HEK293 (cell line): ENCODE measurements around the gene MANF.

Experiments
- CTCF ChIA-PET: fragments of 350-600 bp; formaldehyde crosslinking; extraction: SDS; loops from one replicate; lab custom pipeline; 2021; ENCODE audit warnings: antibody characterized with exemption; lab: Yijun Ruan, JAX
- POLR2A ChIA-PET: fragments of 300-600 bp; formaldehyde crosslinking; extraction: SDS; loops from one replicate; lab custom pipeline; 2020; ENCODE audit warnings: antibody characterized with exemption, inconsistent platforms; lab: Yijun Ruan, JAX
- H3K27ac ChIP-seq: fragments of 200-500 bp; sonication (Bioruptor generic); 2 replicates; pipeline ENCODE4 v1.5.1; 2014; ENCODE audit warnings: low read depth, low read length, control low read depth, inconsistent platforms; ENCODE audit errors: extremely low read depth
- H3K36me3 ChIP-seq, 2 experiments: fragments of 200-500 bp in 1 of 2; sonication (Bioruptor generic) in 1 of 2; 1 replicate in 1 of 2; 2 replicates in 1 of 2; pipeline ENCODE4 v1.5.1; 2014 to 2017; ENCODE audit warnings: inconsistent platforms in 2 of 2, low read length in 2 of 2; ENCODE audit not compliant: control insufficient read depth in 2 of 2, insufficient read depth in 1 of 2
- H3K4me1 ChIP-seq: fragments of 200-500 bp; sonication (Bioruptor generic); 2 replicates; pipeline ENCODE4 v1.5.1; 2014; ENCODE audit warnings: mild to moderate bottlenecking, low read length, inconsistent platforms; ENCODE audit not compliant: control insufficient read depth, insufficient read depth
- H3K4me3 ChIP-seq: 2 replicates; pipeline ENCODE4 v1.5.1; 2011; ENCODE audit warnings: low read depth, mild to moderate bottlenecking, control low read depth, low read length, moderate library complexity
- H3K9me3 ChIP-seq: fragments of 200-500 bp; sonication (Bioruptor generic); 2 replicates; pipeline ENCODE4 v1.5.1; 2014; ENCODE audit warnings: low read depth, low read length, inconsistent platforms; ENCODE audit not compliant: control insufficient read depth, insufficient read depth
- ZBTB17 ChIP-seq: fragments of 450-650 bp; formaldehyde crosslinking; IDR thresholded peaks from 2 replicates; pipeline ENCODE4 v1.5.1; 2016; ENCODE audit warnings: missing biosample characterization, missing genetic modification characterization
- ZNF10 ChIP-seq: fragments of 450-650 bp; formaldehyde crosslinking; IDR thresholded peaks from 2 replicates; pipeline ENCODE4 v1.5.1; 2017; ENCODE audit warnings: missing biosample characterization, missing genetic modification characterization
- ZNF133 ChIP-seq: fragments of 450-650 bp; formaldehyde crosslinking; IDR thresholded peaks from 2 replicates; pipeline ENCODE4 v1.5.1; 2016; ENCODE audit warnings: missing biosample characterization, missing genetic modification characterization
- ZNF292 ChIP-seq: fragments of 450-650 bp; formaldehyde crosslinking; IDR thresholded peaks from 2 replicates; pipeline ENCODE4 v1.5.1; 2016; ENCODE audit warnings: low read depth, missing biosample characterization, missing genetic modification characterization, borderline replicate concordance
- ZNF341 ChIP-seq: fragments of 450-650 bp; formaldehyde crosslinking; IDR thresholded peaks from 2 replicates; pipeline ENCODE4; 2016; ENCODE audit warnings: low read depth, missing biosample characterization, missing genetic modification characterization
- ZNF426 ChIP-seq: fragments of 450-650 bp; formaldehyde crosslinking; IDR thresholded peaks from 2 replicates; pipeline ENCODE4 v1.5.1; 2017; ENCODE audit warnings: missing biosample characterization, missing genetic modification characterization, mild to moderate bottlenecking, inconsistent platforms, moderate library complexity
- ZNF48 ChIP-seq: fragments of 450-650 bp; formaldehyde crosslinking; IDR thresholded peaks from 2 replicates; pipeline ENCODE4 v1.5.1; 2016; ENCODE audit warnings: missing biosample characterization, missing genetic modification characterization
- ZNF529 ChIP-seq: fragments of 450-650 bp; formaldehyde crosslinking; IDR thresholded peaks from 2 replicates; pipeline ENCODE4 v1.5.1; 2017; ENCODE audit warnings: missing genetic modification characterization, missing biosample characterization; ENCODE audit not compliant: insufficient replicate concordance
- ZNF785 ChIP-seq: fragments of 450-650 bp; formaldehyde crosslinking; IDR thresholded peaks from 2 replicates; pipeline ENCODE4 v1.5.1; 2016; ENCODE audit warnings: missing biosample characterization, missing genetic modification characterization
- ZSCAN23 ChIP-seq: fragments of 450-650 bp; formaldehyde crosslinking; IDR thresholded peaks from 2 replicates; pipeline ENCODE4 v1.5.1; 2016; ENCODE audit warnings: missing biosample characterization, missing genetic modification characterization
- TF ChIP-seq, protein P1 (sequence below): fragments of 450-650 bp; formaldehyde crosslinking; optimal IDR thresholded peaks from 2 replicates; pipeline ENCODE3; 2016; ENCODE audit warnings: missing biosample characterization, mild to moderate bottlenecking, missing genetic modification characterization
- TF ChIP-seq, protein P2 (sequence below): fragments of 450-650 bp; formaldehyde crosslinking; IDR thresholded peaks from 2 replicates; pipeline ENCODE4 v1.5.1; 2016; ENCODE audit warnings: missing biosample characterization, missing genetic modification characterization, borderline replicate concordance
- TF ChIP-seq, protein P3 (sequence below): fragments of 450-650 bp; formaldehyde crosslinking; IDR thresholded peaks from 2 replicates; pipeline ENCODE4 v1.5.1; 2016; ENCODE audit warnings: missing biosample characterization, missing genetic modification characterization, low read depth
- TF ChIP-seq, protein P4 (sequence below): fragments of 450-650 bp; formaldehyde crosslinking; IDR thresholded peaks from 2 replicates; pipeline ENCODE4 v1.5.1; 2016; ENCODE audit warnings: missing biosample characterization, missing genetic modification characterization
- TF ChIP-seq, protein P5 (sequence below): fragments of 450-650 bp; formaldehyde crosslinking; IDR thresholded peaks from 2 replicates; pipeline ENCODE4 v1.5.1; 2016; ENCODE audit warnings: missing biosample characterization, missing genetic modification characterization
- TF ChIP-seq, protein P6 (sequence below): fragments of 450-650 bp; formaldehyde crosslinking; IDR thresholded peaks from 2 replicates; pipeline ENCODE4 v1.5.1; 2016; ENCODE audit warnings: missing biosample characterization, missing genetic modification characterization

Gene MANF

DNA sequence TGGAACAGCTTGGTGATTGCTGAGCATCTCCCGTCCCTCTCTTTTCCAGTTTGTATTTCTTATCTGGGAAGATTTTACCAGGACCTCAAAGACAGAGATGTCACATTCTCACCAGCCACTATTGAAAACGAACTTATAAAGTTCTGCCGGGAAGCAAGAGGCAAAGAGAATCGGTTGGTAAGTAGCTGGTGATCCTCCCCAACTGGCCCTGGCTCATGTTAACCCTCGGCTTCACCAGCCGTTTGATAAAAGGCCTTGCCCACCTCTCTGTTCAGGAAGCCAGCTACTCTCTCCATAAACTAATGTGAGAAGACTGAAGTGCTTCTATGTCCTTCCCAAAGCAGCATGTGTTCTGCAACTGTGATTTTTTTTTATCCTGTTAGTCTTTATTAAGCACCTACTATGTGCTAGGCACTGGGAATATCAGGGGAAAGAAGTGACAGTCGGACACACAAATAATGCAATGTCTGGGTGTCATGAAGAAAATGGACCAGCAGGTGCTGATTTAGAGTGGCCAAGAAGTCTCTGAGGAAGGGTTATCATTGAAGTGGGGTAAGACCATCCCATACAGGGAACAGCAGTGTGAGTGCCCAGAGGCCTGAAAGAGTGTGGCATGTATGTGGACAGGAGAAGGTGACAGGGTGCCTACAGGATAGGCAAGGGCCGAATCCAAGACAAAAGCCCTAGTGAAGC lies 1.2 kb downstream of the MANF start (continued):
- TF ChIP-seq ZNF48 (tag by site-specific recombination) (no peak), ZBTB17 (tag by site-specific recombination) (no peak), ZNF426 (tag by site-specific recombination) (no peak), ZNF529 (tag by site-specific recombination) (no peak), ZNF10 (tag by site-specific recombination) (no peak), ZNF341 (tag by site-specific recombination) (no peak), ZNF292 (tag by site-specific recombination) (no peak)
- TF ChIP-seq, protein P1, sequence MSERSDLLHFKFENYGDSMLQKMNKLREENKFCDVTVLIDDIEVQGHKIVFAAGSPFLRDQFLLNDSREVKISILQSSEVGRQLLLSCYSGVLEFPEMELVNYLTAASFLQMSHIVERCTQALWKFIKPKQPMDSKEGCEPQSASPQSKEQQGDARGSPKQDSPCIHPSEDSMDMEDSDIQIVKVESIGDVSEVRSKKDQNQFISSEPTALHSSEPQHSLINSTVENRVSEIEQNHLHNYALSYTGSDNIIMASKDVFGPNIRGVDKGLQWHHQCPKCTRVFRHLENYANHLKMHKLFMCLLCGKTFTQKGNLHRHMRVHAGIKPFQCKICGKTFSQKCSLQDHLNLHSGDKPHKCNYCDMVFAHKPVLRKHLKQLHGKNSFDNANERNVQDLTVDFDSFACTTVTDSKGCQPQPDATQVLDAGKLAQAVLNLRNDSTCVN, result no peak
- TF ChIP-seq, protein P2, sequence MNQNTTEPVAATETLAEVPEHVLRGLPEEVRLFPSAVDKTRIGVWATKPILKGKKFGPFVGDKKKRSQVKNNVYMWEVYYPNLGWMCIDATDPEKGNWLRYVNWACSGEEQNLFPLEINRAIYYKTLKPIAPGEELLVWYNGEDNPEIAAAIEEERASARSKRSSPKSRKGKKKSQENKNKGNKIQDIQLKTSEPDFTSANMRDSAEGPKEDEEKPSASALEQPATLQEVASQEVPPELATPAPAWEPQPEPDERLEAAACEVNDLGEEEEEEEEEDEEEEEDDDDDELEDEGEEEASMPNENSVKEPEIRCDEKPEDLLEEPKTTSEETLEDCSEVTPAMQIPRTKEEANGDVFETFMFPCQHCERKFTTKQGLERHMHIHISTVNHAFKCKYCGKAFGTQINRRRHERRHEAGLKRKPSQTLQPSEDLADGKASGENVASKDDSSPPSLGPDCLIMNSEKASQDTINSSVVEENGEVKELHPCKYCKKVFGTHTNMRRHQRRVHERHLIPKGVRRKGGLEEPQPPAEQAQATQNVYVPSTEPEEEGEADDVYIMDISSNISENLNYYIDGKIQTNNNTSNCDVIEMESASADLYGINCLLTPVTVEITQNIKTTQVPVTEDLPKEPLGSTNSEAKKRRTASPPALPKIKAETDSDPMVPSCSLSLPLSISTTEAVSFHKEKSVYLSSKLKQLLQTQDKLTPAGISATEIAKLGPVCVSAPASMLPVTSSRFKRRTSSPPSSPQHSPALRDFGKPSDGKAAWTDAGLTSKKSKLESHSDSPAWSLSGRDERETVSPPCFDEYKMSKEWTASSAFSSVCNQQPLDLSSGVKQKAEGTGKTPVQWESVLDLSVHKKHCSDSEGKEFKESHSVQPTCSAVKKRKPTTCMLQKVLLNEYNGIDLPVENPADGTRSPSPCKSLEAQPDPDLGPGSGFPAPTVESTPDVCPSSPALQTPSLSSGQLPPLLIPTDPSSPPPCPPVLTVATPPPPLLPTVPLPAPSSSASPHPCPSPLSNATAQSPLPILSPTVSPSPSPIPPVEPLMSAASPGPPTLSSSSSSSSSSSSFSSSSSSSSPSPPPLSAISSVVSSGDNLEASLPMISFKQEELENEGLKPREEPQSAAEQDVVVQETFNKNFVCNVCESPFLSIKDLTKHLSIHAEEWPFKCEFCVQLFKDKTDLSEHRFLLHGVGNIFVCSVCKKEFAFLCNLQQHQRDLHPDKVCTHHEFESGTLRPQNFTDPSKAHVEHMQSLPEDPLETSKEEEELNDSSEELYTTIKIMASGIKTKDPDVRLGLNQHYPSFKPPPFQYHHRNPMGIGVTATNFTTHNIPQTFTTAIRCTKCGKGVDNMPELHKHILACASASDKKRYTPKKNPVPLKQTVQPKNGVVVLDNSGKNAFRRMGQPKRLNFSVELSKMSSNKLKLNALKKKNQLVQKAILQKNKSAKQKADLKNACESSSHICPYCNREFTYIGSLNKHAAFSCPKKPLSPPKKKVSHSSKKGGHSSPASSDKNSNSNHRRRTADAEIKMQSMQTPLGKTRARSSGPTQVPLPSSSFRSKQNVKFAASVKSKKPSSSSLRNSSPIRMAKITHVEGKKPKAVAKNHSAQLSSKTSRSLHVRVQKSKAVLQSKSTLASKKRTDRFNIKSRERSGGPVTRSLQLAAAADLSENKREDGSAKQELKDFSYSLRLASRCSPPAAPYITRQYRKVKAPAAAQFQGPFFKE (tag by site-specific recombination), result no peak
- TF ChIP-seq, protein P3, sequence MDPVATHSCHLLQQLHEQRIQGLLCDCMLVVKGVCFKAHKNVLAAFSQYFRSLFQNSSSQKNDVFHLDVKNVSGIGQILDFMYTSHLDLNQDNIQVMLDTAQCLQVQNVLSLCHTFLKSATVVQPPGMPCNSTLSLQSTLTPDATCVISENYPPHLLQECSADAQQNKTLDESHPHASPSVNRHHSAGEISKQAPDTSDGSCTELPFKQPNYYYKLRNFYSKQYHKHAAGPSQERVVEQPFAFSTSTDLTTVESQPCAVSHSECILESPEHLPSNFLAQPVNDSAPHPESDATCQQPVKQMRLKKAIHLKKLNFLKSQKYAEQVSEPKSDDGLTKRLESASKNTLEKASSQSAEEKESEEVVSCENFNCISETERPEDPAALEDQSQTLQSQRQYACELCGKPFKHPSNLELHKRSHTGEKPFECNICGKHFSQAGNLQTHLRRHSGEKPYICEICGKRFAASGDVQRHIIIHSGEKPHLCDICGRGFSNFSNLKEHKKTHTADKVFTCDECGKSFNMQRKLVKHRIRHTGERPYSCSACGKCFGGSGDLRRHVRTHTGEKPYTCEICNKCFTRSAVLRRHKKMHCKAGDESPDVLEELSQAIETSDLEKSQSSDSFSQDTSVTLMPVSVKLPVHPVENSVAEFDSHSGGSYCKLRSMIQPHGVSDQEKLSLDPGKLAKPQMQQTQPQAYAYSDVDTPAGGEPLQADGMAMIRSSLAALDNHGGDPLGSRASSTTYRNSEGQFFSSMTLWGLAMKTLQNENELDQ (tag by site-specific recombination), result no peak
- TF ChIP-seq, protein P4, sequence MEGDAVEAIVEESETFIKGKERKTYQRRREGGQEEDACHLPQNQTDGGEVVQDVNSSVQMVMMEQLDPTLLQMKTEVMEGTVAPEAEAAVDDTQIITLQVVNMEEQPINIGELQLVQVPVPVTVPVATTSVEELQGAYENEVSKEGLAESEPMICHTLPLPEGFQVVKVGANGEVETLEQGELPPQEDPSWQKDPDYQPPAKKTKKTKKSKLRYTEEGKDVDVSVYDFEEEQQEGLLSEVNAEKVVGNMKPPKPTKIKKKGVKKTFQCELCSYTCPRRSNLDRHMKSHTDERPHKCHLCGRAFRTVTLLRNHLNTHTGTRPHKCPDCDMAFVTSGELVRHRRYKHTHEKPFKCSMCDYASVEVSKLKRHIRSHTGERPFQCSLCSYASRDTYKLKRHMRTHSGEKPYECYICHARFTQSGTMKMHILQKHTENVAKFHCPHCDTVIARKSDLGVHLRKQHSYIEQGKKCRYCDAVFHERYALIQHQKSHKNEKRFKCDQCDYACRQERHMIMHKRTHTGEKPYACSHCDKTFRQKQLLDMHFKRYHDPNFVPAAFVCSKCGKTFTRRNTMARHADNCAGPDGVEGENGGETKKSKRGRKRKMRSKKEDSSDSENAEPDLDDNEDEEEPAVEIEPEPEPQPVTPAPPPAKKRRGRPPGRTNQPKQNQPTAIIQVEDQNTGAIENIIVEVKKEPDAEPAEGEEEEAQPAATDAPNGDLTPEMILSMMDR, result no peak

DNA sequence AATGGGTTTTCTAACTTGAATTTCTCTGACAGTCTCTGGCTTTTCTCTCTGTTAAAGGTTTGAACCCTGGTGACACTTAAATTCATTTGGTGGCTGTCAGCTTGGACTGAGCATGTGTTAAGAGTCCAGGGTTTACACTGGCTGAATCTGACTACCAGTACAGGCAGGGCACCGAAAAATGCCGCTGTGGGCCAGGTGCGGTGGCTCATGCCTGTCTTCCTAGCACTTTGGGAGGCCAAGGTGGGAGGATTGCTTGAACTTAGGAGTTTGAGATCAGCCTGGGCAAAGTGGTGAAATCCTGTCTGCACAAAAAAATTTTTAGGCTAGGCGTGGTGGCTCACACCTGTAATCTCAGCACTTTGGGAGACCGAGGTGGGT lies 1.8 kb downstream of the MANF start:
- POLR2A ChIA-PET, result interaction anchor here (0.6 kb wide), 1 partner anchor 113 kb away, joined by 7 read pairs; no protein-coding TSS in a partner anchor
- CTCF ChIA-PET, result interaction anchor here (0.6 to 2.3 kb wide), 2 partner anchors 771 to 1855 kb away, joined by 3 to 13 read pairs; partner anchors contain the start of gene MAPKAPK3
- Histone ChIP-seq H3K4me3 (peak overlapping the region; percentile 96), H3K4me1 (no peaks in the 10 kb centered on the region), H3K36me3 (peaks cover 0 to 49% of the 10 kb centered on the region in 2 experiments; a peak in 1 of 3 replicates), H3K9me3 (no peaks in the 10 kb centered on the region), H3K27ac (no peak overlapping the region)
- TF ChIP-seq ZBTB17 (tag by site-specific recombination) (no peak), ZNF785 (tag by site-specific recombination) (no peak), ZNF133 (tag by site-specific recombination) (no peak), ZSCAN23 (tag by site-specific recombination) (no peak)
- TF ChIP-seq, protein P5, sequence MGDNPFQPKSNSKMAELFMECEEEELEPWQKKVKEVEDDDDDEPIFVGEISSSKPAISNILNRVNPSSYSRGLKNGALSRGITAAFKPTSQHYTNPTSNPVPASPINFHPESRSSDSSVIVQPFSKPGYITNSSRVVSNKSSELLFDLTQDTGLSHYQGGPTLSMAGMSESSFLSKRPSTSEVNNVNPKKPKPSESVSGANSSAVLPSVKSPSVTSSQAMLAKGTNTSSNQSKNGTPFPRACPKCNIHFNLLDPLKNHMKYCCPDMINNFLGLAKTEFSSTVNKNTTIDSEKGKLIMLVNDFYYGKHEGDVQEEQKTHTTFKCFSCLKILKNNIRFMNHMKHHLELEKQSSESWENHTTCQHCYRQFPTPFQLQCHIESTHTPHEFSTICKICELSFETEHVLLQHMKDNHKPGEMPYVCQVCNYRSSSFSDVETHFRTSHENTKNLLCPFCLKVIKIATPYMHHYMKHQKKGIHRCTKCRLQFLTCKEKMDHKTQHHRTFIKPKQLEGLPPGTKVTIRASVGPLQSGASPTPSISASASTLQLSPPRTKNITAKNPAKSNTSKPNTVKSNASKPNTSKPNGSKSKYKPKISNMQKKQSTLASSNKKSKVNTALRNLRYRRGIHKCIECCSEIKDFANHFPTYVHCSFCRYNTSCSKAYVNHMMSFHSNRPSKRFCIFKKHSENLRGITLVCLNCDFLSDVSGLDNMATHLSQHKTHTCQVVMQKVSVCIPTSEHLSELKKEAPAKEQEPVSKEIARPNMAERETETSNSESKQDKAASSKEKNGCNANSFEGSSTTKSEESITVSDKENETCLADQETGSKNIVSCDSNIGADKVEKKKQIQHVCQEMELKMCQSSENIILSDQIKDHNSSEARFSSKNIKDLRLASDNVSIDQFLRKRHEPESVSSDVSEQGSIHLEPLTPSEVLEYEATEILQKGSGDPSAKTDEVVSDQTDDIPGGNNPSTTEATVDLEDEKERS, result no peak
- TF ChIP-seq, protein P6, sequence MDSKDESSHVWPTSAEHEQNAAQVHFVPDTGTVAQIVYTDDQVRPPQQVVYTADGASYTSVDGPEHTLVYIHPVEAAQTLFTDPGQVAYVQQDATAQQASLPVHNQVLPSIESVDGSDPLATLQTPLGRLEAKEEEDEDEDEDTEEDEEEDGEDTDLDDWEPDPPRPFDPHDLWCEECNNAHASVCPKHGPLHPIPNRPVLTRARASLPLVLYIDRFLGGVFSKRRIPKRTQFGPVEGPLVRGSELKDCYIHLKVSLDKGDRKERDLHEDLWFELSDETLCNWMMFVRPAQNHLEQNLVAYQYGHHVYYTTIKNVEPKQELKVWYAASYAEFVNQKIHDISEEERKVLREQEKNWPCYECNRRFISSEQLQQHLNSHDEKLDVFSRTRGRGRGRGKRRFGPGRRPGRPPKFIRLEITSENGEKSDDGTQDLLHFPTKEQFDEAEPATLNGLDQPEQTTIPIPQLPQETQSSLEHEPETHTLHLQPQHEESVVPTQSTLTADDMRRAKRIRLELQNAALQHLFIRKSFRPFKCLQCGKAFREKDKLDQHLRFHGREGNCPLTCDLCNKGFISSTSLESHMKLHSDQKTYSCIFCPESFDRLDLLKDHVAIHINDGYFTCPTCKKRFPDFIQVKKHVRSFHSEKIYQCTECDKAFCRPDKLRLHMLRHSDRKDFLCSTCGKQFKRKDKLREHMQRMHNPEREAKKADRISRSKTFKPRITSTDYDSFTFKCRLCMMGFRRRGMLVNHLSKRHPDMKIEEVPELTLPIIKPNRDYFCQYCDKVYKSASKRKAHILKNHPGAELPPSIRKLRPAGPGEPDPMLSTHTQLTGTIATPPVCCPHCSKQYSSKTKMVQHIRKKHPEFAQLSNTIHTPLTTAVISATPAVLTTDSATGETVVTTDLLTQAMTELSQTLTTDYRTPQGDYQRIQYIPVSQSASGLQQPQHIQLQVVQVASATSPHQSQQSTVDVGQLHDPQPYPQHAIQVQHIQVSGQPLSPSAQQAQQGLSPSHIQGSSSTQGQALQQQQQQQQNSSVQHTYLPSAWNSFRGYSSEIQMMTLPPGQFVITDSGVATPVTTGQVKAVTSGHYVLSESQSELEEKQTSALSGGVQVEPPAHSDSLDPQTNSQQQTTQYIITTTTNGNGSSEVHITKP, result no peak
